Measurements from ENCODE around the gene SPP1. TPM values are rescaled to one million over a fixed set of nuclear protein-coding genes. Genes with fewer than 3 reads are reported as not detected.

SPP1 gene
- total RNA-seq, 1 donor from 2014 or later, result 11.8 TPM

GRCh38 chr4:88008122-88008742 is 32.7 kb downstream of the SPP1 start:
- intact Hi-C loops (cut with DNase I), result no loop called here

GRCh38 chr4:88008743-88009171 is 33.2 kb downstream of the SPP1 start:
- intact Hi-C loops (cut with DNase I), result no loop called here
- TF ChIP-seq POLR2AphosphoS5 (IDR thresholded peaks at IDR 0.05; ENCODE audit: insufficient read depth in 1 of 2, low read depth in 1 of 2) (no peak), CTCF (IDR thresholded peaks at IDR 0.05) (no peak), POLR2A (IDR thresholded peaks at IDR 0.05) (no peak)
- no peaks in the 10 kb centered on the region for H3K36me3 ChIP-seq
- peaks cover 60% of the 10 kb centered on the region for H3K4me1 ChIP-seq
- DNase-seq (ENCODE audit: extremely low spot score in 2 of 2), result no peak
- H3K9me3 ChIP-seq, result no peaks in the 10 kb centered on the region
- H3K27ac ChIP-seq, result peak overlapping the region; percentile 95
- no peaks in the 10 kb centered on the region for H3K27me3 ChIP-seq
- peak overlapping the region; percentile 79 to 81 for H3K4me3 ChIP-seq

More at GRCh38 chr4:88008122-88008742, 32.7 kb downstream of the SPP1 start:
- H3K9me3 ChIP-seq, result no peaks in the 10 kb centered on the region
- no peaks in the 10 kb centered on the region for H3K36me3 ChIP-seq
- TF ChIP-seq POLR2A (IDR thresholded peaks at IDR 0.05) (no peak), POLR2AphosphoS5 (IDR thresholded peaks at IDR 0.05; ENCODE audit: insufficient read depth in 1 of 2, low read depth in 1 of 2) (peak in 1 of 2 donors; percentile 29)
- no peak for DNase-seq (ENCODE audit: extremely low spot score in 2 of 2)
- H3K27me3 ChIP-seq, result no peaks in the 10 kb centered on the region
- peak overlapping the region; percentile 95 for H3K27ac ChIP-seq
- peak overlapping the region; percentile 79 to 81 for H3K4me3 ChIP-seq
- H3K4me1 ChIP-seq, result peaks cover 55% of the 10 kb centered on the region

GRCh38 chr4:88009871-88010270 is 34.4 kb downstream of the SPP1 start:
- H3K4me3 ChIP-seq, result peak overlapping the region in 1 of 2 donors; percentile 81
- DNase-seq (ENCODE audit: extremely low spot score in 2 of 2), result no peak
- no peaks in the 10 kb centered on the region for H3K9me3 ChIP-seq
- peaks cover 68% of the 10 kb centered on the region for H3K4me1 ChIP-seq
- H3K36me3 ChIP-seq, result no peaks in the 10 kb centered on the region
- intact Hi-C loops (cut with DNase I), result no loop called here
- H3K27me3 ChIP-seq, result no peaks in the 10 kb centered on the region
- H3K27ac ChIP-seq, result peak overlapping the region; percentile 22
- TF ChIP-seq POLR2A (IDR thresholded peaks at IDR 0.05) (no peak), POLR2AphosphoS5 (IDR thresholded peaks at IDR 0.05; ENCODE audit: insufficient read depth in 1 of 2, low read depth in 1 of 2) (no peak), CTCF (IDR thresholded peaks at IDR 0.05) (no peak)

GRCh38 chr4:88010966-88011365 is 35.5 kb downstream of the SPP1 start:
- H3K36me3 ChIP-seq, result no peaks in the 10 kb centered on the region
- no peak overlapping the region for H3K4me3 ChIP-seq
- no peak overlapping the region for H3K27ac ChIP-seq
- no peak for DNase-seq (ENCODE audit: extremely low spot score in 2 of 2)
- peaks cover 71% of the 10 kb centered on the region for H3K4me1 ChIP-seq
- intact Hi-C loops (cut with DNase I), result no loop called here
- H3K9me3 ChIP-seq, result no peaks in the 10 kb centered on the region
- TF ChIP-seq POLR2A (IDR thresholded peaks at IDR 0.05), result no peak
- TF ChIP-seq POLR2AphosphoS5 (IDR thresholded peaks at IDR 0.05; ENCODE audit: insufficient read depth in 1 of 2, low read depth in 1 of 2), result no peak
- no peak for TF ChIP-seq CTCF (IDR thresholded peaks at IDR 0.05)
- H3K27me3 ChIP-seq, result no peaks in the 10 kb centered on the region

GRCh38 chr4:88012647-88013046 is 37.1 kb downstream of the SPP1 start:
- Histone ChIP-seq H3K4me3 (no peak overlapping the region), H3K27ac (no peak overlapping the region), H3K4me1 (peaks cover 72% of the 10 kb centered on the region), H3K36me3 (no peaks in the 10 kb centered on the region), H3K9me3 (no peaks in the 10 kb centered on the region), H3K27me3 (no peaks in the 10 kb centered on the region)
- TF ChIP-seq POLR2A (IDR thresholded peaks at IDR 0.05) (no peak), POLR2AphosphoS5 (IDR thresholded peaks at IDR 0.05; ENCODE audit: insufficient read depth in 1 of 2, low read depth in 1 of 2) (no peak), CTCF (IDR thresholded peaks at IDR 0.05) (no peak)
- intact Hi-C loops (cut with DNase I), result no loop called here
- no peak for DNase-seq (ENCODE audit: extremely low spot score in 2 of 2)
